ENCODE data around the gene SYNGR1.

SYNGR1 gene

GRCh38 chr22:39301926-39302325 is 47.9 kb upstream of the SYNGR1 start:
- H3K79me2 ChIP-seq (ENCODE audit: low read length) = no peaks in the 10 kb centered on the region

GRCh38 chr22:39302431-39302960 is 47.3 kb upstream of the SYNGR1 start:
- TF ChIP-seq EZH2phosphoT487 (IDR thresholded peaks at IDR 0.05; ENCODE audit: low read depth) = no peak
- TF ChIP-seq CTCF (IDR thresholded peaks at IDR 0.05; ENCODE audit: low read depth, low read length) = no peak
- Histone ChIP-seq H3K4me1 (ENCODE audit: low read length) (peaks cover 16% of the 10 kb centered on the region), H3K27ac (ENCODE audit: low read length) (no peak overlapping the region), H3K36me3 (replicated peaks; ENCODE audit: low read depth, low read length) (peaks cover 13% of the 10 kb centered on the region), H3K9me3 (ENCODE audit: insufficient read depth, low read length) (no peaks in the 10 kb centered on the region), H3K9ac (ENCODE audit: low read length) (no peak overlapping the region), H3K4me2 (ENCODE audit: low read length) (no peak overlapping the region), H4K20me1 (ENCODE audit: insufficient read depth, low read length) (no peaks in the 10 kb centered on the region), H3K79me2 (ENCODE audit: low read length) (no peaks in the 10 kb centered on the region), H2AFZ (ENCODE audit: low read depth, low read length) (no peak overlapping the region), H3K4me3 (ENCODE audit: low read length) (no peak overlapping the region), H3K27me3 (ENCODE audit: low read depth, low read length) (no peaks in the 10 kb centered on the region)

More at GRCh38 chr22:39301926-39302325, 47.9 kb upstream of the SYNGR1 start:
- no peak overlapping the region for H3K27ac ChIP-seq (ENCODE audit: low read length)
- TF ChIP-seq CTCF (IDR thresholded peaks at IDR 0.05; ENCODE audit: low read depth, low read length) = no peak
- no peak for TF ChIP-seq EZH2phosphoT487 (IDR thresholded peaks at IDR 0.05; ENCODE audit: low read depth)
- H3K9me3 ChIP-seq (ENCODE audit: insufficient read depth, low read length) = no peaks in the 10 kb centered on the region
- peaks cover 16% of the 10 kb centered on the region for H3K4me1 ChIP-seq (ENCODE audit: low read length)
- no peaks in the 10 kb centered on the region for H3K27me3 ChIP-seq (ENCODE audit: low read depth, low read length)
- H4K20me1 ChIP-seq (ENCODE audit: insufficient read depth, low read length) = no peaks in the 10 kb centered on the region
- peaks cover 8% of the 10 kb centered on the region for H3K36me3 ChIP-seq (replicated peaks; ENCODE audit: low read depth, low read length)
- H3K9ac ChIP-seq (ENCODE audit: low read length) = no peak overlapping the region
- no peak overlapping the region for H2AFZ ChIP-seq (ENCODE audit: low read depth, low read length)
- no peak overlapping the region for H3K4me3 ChIP-seq (ENCODE audit: low read length)
- H3K4me2 ChIP-seq (ENCODE audit: low read length) = no peak overlapping the region

- no peak overlapping the region for H3K4me3 ChIP-seq (ENCODE audit: low read length)
- H3K36me3 ChIP-seq (replicated peaks; ENCODE audit: low read depth, low read length) = peaks cover 13% of the 10 kb centered on the region
- TF ChIP-seq EZH2phosphoT487 (IDR thresholded peaks at IDR 0.05; ENCODE audit: low read depth) (no peak), CTCF (IDR thresholded peaks at IDR 0.05; ENCODE audit: low read depth, low read length) (no peak)
- H3K4me2 ChIP-seq (ENCODE audit: low read length) = no peak overlapping the region
- no peaks in the 10 kb centered on the region for H3K9me3 ChIP-seq (ENCODE audit: insufficient read depth, low read length)
- H3K4me1 ChIP-seq (ENCODE audit: low read length) = peaks cover 16% of the 10 kb centered on the region
- H3K9ac ChIP-seq (ENCODE audit: low read length) = no peak overlapping the region
- no peaks in the 10 kb centered on the region for H4K20me1 ChIP-seq (ENCODE audit: insufficient read depth, low read length)
- no peaks in the 10 kb centered on the region for H3K79me2 ChIP-seq (ENCODE audit: low read length)
- no peak overlapping the region for H2AFZ ChIP-seq (ENCODE audit: low read depth, low read length)
- no peak overlapping the region for H3K27ac ChIP-seq (ENCODE audit: low read length)
- no peaks in the 10 kb centered on the region for H3K27me3 ChIP-seq (ENCODE audit: low read depth, low read length)
These were observed 46.4 kb upstream of the SYNGR1 start for GRCh38 chr22:39303358-39303757.

- TF ChIP-seq EZH2phosphoT487 (IDR thresholded peaks at IDR 0.05; ENCODE audit: low read depth) (no peak), CTCF (IDR thresholded peaks at IDR 0.05; ENCODE audit: low read depth, low read length) (no peak)
- peaks cover 16% of the 10 kb centered on the region for H3K4me1 ChIP-seq (ENCODE audit: low read length)
- no peaks in the 10 kb centered on the region for H3K27me3 ChIP-seq (ENCODE audit: low read depth, low read length)
- H2AFZ ChIP-seq (ENCODE audit: low read depth, low read length) = no peak overlapping the region
- no peak overlapping the region for H3K4me2 ChIP-seq (ENCODE audit: low read length)
- H3K9ac ChIP-seq (ENCODE audit: low read length) = no peak overlapping the region
- no peaks in the 10 kb centered on the region for H3K79me2 ChIP-seq (ENCODE audit: low read length)
- H3K4me3 ChIP-seq (ENCODE audit: low read length) = no peak overlapping the region
- H4K20me1 ChIP-seq (ENCODE audit: insufficient read depth, low read length) = no peaks in the 10 kb centered on the region
- no peaks in the 10 kb centered on the region for H3K9me3 ChIP-seq (ENCODE audit: insufficient read depth, low read length)
- H3K36me3 ChIP-seq (replicated peaks; ENCODE audit: low read depth, low read length) = peaks cover 17% of the 10 kb centered on the region
- no peak overlapping the region for H3K27ac ChIP-seq (ENCODE audit: low read length)
These were observed 45.7 kb upstream of the SYNGR1 start for GRCh38 chr22:39303892-39304671.

All from OCI-LY3 (cell line).